Ureter (tissue), 1 donor: ENCODE results near the gene ABL2. TPM values are rescaled to one million over a fixed set of nuclear protein-coding genes. Genes with fewer than 3 reads are reported as not detected.
"Not testable (repeated sequence)": the region's sequence is repeated elsewhere in the genome, so short reads cannot be mapped to it uniquely, and the experiment has no call there.

ENCODE experiments used
- DNase-seq: peaks from one replicate; pipeline ENCODE4 v3.0.0-alpha.2; 2020; ENCODE audit warnings: low spot score
- total RNA-seq: library from RNA; stranded (reverse); gene quantifications from one replicate; pipeline ENCODE4 v1.2.4, GENCODE V29; 2023
- donor health status: DM: yes; HTN: yes; CAD: no.

The ABL2 gene
- total RNA-seq, result 35.0 TPM

DNA sequence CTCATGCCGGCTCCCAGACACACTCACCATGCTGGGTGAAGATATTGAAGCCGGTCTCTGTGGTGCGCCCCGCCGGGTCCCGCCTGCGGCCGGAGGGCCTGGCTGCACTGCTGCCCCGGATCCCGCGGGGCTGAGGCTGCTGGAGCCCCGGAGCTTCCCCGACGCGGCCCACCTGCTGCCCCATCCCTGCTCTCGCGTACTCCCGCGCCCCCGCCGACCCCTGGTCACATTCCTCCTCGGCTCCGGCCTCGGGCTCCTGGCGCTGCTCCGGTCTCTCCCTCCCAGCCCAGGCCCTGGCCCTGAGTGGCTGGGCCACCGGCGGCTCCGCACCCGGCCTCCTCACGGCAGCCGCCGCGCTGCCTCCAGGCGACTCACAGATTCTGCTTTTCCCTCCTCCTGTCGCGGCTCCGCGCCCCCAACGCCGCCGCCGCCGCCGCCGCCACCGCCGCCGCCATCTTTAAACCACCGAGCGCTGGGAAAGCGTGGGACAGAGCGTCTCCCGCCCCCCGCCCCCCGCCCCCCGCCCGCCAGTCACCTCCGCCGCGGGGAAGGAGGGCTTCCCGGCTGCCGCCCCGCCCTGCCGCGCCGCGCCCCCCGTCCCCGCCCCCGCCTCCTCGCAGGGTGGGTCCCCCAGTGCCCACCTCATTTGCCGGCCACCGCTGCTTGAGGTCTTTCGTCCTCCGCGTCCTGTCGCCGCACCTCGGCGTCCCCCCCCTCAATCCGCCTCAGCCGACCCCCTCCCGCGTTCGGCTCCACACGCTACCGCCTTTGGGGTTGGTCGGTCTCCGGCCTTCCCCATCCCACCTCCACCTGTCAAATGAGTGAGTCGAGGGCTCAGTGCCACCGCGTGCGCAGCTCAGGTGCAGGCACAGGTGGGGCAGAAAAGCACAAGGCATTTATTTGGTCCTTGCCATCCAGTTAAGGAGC lies at the start of gene ABL2:
Gene ABL2, minus strand, starts transcription at position 464 of the 927 bp plus-strand sequence. Its CDS starts 280 bp downstream, at position 184.
- DNase-seq, result peak; percentile 47

DNA sequence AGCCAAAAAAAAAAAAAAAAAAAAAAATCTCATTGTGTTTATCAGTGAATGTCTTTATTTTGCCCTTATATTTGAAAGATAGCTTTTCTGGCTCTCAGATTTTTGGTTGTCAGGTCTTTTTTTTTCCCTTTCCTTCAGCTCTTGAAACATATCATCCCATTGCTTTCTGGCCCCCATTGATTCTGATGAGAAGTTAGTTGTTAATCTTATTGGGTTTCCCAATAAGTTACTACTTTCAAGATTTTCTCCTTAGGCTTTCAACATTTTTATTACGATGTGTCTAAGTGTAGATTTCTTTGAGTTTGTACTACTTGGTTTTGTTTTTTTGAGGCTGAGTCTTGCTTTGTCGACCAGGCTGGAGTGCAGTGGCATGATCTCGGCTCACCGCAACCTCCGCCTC lies 49.4 kb upstream of the ABL2 start:
- DNase-seq, result no peak

DNA sequence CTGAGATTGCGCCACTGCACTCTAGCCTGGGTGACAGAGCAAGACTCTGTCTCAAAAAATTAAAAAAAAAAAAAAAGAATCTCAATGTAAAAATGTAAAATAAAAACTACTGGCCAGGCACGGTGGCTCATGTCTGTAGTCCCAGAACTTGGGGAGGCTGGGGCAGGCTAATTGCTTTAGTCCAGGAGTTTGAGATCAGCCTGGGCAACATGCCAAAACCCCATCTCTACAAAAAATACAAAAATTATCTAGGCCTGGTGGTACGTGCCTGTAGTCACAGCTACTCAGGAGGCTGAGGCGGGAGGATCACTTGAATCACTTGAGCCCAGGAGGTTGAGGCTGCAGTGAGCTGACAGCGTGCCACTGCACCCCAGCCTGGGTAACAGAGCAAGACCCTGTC lies 44.9 kb upstream of the ABL2 start:
- DNase-seq, result not testable (repeated sequence)

DNA sequence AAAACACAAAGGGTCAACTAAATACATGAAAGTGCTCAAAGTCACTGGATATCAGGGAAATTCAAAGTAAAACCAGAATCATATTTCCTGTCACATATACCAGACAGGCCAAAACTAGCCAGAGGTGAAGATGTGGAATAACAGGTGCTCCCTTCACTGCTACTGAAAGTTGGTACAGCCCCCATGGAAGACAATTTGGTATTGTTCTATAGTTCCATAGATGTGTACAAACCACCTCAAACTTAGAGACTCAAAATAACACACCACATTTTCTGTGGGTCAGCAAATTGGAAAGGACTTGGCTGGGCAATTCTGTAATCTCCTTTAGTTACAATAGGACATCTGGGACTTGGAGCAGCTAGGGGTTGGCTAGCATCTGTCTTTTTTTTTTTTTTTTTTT lies 39.6 kb upstream of the ABL2 start:
- DNase-seq, result no peak

DNA sequence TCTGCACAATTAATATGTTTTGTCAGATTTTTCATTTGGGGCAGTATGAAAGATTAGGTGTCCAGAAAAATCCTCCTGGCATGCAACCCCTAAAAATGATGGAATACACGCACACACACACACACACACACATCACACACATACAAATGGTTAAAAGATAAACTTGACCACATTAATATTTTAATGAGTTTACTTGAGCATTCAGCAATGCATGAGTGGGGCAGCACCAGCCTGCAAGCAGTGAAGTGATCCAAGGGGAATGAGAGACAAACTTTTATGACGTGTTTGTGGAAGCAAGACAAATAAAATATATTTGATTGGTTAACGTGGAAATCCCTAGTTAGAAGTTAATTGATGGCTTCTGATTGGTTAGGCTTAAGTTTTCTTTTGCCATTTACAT lies 35.0 kb upstream of the ABL2 start:
- no peak for DNase-seq

DNA sequence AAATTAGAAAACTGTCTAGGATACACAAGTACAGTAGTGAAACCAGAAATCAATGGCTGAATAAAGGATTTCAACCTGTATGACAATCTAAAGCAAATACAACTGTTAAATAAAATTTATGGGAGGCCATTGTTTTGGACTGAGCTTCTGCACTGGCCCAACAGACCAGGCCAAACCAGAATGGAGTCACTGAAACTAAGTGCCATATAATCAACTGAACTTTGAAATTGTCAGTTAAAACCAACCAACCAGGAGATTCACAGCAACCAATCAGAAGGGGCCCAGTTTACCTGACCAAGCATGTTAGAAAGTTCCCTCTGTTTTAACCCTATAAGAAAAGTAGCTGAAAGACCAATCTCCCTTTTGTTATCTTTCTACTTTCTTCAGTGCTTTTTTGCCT lies 33.6 kb upstream of the ABL2 start:
- no peak for DNase-seq

DNA sequence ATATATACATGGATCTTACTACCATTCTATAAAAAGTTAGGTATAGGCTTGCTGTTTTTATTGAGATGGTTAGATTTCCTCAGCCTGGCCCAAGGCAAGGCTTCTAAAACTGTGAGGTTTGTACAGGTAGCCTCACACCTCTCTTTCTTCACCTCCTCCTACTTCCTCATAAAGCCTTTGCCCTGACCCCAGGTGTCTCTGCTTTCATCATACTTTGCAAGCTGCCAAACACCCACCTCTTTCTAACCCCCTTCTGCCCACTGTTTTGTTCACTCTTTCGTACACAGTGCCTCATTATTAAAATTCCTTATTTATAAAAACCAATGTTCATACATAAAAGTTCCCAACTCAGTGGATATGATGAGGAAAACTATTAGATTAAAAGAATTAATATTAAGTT lies 32.7 kb upstream of the ABL2 start:
- DNase-seq, result no peak

DNA sequence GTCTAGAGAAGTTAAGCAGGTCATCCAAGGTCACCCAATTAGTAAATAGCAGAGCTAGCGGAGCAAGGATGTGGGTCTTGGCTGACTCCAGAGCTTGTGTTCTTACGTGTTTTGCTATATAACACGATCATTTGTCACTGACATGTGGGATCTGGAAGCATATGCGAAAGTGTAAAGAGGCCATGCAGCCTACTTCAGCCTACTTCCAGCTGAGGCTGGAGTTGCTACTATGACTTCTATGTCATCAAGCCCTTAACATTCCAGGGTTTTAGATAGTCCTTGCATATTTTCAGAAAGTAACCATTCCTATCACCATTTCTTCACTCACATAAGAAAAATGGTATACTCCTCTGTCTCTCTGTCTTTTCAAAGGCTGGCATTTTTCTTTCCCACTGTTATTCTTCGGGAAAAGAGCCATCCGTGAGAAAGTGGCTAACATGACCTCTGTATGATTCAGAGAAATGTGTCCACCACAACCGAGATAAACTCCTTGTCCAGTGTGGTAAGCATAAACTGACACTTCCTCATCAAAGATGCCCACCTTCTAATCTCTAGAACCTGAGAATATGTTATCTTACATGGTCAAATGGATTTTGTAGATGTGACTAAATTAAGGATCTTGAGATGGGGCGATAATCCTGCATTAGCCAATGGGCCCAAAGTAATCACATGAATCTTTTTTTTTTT lies 24.0 kb upstream of the ABL2 start:
- no peak for DNase-seq

DNA sequence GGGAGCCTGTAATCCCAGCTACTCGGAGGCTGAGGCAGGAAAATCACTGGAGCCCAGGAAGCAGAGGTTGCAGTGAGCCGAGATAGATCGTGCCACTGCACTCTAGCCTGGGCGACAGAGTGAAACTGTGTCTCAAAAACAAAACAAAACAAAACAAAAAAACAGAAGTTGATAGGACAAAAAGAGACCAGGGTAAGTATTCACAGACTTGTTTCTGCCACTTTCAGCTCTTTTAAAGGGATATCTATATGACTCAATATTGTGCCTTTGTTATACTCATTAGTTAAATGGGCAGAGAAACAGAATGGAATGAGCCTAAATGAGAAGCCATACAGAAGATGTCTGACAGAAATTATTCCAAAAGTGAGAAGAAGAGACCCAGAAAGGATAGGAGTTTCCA lies 23.1 kb upstream of the ABL2 start:
- DNase-seq, result no peak

DNA sequence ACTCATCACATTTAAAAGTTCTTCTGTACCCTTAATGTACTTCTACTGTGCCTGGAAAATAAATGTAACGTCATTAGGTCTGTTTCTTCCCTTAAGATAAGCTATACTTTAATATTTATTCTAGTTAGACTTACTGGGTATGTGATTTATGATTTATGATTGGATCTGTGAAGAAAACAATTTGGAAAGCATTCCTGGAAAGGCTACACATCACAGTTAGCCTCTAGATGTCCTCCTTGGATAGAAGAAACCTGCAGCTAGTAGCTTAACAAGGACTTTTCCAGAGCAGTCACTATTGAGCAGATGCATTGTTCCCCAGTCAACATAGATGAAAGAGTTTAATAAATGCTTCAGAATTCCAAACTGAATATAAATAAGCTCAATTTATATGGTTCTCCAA lies 22.2 kb upstream of the ABL2 start:
- no peak for DNase-seq

DNA sequence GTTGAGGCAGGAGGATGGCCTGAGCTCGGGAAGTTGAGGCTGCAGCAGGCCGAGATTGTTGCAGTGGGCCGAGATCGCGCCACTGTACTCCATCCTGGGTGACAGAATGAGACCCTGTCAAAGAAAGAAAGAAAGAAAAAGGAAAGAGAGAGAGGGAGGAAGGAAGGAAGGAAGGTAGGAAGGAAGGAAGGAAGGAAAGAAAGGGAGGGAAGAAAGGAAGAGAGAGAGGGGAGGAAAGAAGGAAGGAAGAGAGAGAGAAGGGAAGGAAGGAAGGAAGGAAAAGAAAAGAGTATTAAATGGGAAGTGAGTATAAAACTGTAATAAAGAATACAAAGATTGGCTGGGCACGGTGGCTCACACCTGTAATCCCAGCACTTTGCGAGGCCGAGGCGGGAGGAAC lies 18.4 kb upstream of the ABL2 start:
- no peak for DNase-seq

DNA sequence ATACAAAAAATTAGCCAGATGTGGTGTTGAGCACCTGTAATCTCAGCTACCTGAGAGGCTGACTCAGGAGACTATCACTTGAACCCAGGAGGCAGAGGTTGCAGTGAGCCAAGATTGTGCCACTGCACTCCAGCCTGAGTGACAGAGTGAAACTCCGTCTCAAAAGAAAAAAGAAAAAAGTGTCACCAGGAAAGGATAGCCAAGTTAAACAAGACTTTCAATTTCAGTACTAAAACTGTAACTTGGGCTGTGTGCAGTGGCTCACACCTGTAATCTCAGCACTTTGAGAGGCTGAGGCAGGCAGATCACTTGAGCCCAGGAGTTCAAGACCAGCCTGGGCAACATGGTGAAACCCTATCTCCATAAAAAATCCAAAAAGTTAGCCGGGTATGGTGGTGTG lies 15.9 kb upstream of the ABL2 start:
- DNase-seq, result not testable (repeated sequence)

DNA sequence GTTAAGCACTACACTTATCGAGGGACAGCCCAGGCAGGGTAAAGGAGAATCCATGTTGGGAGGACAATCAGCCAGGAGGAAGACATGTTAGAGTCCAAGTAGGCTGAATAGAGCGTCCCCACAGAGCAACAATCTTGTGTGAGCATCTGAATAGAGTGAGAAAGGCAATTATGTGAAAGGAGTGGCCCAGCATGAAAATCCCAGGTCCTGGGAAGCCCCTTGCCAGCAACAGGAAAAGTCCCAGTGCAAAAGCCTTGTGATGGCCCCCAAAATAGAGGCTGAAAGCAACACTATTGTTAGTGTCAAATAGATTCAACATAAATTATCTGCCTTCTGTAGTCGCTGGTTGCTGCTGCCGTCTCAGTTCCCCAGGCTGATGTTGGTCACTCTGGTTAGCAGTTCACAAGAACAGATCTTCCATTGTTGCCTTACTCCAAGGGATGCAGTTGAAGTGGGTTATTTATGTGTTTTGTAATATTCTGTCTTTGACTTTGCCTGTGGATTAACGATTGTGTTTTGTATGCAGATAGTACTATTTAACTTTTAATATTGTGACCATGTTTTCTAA lies 12.1 kb upstream of the ABL2 start:
- DNase-seq, result no peak

DNA sequence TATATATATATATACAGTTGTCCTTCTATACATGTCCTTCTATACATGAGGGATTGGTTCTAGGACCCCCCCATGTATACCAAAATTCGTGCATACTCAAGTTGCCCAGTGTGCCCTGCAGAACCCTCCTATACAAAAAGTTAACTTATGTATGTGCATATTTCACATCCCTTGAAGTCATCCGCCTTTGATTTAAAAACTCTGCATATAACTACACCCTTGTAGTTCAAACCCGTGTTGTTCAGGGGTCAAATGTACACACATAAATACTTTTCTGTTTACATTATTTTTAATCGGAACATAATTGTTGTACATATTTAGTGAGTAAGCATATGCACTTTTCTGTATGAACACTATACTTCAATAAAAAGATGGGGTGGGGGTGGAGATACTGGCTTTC lies 7.7 kb upstream of the ABL2 start:
- DNase-seq, result no peak

DNA sequence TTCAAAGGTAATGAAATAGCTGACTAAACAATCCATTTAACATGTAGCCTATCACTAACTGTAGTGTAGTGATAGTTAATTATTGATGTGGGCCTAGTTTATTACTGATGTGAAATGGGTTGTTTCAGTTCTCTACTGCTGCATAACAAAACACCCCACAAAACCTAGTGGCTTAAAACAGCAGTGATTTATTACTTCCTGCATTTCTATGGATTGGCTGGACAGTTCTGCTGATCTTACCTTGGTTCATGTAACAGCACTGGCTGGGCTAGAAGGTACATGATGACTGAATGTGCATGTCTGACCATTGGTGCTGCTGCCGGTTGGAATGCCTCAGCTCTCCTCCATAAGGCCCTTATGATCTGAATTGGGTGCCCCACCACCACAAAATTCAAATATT lies 5.4 kb upstream of the ABL2 start:
- no peak for DNase-seq

DNA sequence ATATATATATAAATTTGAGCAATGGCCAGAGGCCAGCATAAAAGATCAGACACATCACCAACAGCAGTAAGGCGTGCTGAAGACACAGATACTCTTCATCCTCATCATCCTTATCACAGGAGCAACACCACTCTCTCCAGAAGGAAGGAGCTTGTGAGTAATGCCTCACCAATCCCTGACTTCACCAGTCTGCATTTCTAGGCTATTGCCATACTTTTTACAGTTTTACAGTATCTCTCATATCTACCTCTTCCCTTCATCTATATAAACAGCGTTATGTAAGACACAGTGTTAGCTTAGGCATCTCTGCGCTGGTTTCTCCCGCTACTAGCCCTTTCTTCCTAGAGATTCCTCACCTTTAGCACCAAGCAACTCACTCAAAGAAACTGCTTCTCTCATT lies 2.4 kb upstream of the ABL2 start:
- DNase-seq, result no peak

DNA sequence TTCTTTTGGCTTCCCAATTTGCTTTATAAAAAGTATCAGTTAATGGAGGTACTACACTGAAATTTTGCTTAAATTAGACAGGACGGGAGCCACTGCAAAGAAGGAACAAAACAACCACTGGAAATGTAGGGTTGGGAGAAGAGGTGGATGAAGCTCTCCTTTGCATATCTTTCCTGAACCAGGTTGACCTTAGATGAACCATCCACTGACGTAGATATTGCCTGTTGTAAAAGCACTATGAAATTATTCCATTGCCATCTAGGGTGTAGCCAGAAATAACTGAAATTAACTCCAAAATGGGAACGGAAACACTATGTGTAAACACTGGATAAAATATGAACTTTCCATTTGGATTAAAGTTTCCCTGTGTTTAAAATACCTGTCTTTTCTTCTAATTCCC lies 1.2 kb upstream of the ABL2 start:
- DNase-seq, result no peak

DNA sequence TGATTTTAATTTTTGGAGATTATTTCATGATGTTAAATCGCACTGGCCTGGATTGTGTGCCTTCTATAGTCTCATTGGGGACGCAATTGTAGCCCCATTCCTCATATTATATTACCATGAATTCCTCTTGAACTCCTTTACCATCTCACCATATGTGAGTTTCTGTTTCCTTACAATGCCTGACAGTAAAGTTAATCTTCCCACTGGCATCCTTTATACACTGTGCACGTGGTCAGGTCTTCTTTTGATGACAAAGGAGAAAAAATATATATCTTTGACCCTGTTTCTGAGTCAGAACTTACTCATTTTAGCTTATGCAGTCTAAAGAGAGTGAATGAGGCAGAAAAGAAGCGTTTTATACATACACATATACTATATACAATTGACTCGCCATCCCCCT lies 774 bp upstream of the ABL2 start:
- no peak for DNase-seq

DNA sequence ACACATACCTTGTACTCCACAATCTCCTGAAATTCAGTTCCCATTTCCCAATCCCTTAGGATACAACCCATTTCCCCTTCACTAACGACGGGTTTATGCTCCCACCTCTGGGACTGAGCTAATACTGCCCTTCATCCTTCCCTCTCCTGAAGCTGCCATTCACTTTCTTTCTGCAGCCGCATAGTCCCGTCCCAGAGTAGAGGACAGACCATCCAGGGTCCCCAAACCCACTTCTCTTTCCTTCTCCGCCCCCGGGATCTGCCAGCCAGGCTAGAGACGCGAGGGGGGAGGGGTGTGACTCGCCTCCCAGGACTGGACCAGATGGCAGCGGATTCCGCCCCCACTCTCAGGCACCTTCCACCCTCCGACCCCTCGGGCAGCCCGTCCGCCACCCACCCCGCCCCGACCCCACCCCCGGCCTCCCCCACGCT lies 679 bp downstream of the ABL2 start:
- peak; percentile 44 for DNase-seq

DNA sequence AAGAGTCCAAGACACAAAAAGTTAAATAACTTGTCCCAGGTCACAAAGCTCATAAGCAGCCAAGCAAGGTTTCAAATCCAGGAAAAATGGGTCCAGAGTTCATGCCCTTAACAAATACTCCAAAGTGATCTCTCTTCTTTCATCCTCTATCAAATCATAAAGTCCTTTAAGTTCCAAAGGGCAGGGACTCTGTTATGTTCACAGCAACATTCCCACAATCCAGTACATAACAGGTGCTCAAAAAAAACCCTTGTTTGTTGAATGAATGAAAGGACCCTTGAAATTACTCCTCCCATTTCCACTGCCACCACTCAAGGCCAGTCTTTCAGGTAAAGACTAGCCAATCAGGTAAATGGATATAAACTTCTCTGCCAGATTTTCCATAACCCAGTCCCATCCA lies 2.7 kb downstream of the ABL2 start:
- no peak for DNase-seq

DNA sequence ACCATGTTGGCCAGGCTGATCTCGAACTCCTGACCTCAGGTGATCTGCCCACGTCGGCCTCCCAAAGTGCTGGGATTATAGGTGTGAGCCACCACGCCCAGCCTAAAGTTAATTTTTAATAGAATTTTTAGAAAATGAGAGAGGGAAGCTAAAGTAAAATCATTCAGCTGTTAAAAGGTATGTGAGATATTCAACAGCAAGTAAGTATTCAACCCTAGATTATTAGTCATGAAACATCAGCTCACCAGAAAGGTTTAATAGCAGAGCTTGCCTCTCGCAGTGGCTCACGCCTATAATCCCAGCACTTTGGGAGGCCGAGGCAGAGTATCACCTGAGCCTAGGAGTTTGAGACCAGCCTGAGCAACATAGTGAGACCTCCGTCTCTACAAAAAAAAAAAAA lies 5.0 kb downstream of the ABL2 start:
- not testable (repeated sequence) for DNase-seq

DNA sequence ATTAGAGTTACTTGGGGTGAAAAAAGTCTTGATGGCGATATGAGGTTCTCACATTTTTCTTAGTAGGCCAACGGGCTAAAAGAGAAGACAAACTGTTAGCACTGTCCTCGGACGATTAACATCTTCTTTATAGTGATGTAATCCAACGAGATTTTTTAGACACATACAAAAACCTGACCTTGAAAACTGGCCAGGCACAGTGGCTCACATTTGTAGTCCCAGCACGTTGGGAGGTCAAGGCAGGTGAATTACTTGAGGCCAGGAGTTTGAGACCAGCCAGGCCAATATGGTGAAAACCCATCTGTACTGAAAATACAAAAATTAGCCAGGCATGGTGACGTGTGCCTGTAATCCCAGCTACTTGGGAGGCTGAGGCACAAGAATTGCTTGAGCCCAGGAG lies 8.4 kb downstream of the ABL2 start:
- not testable (repeated sequence) for DNase-seq

DNA sequence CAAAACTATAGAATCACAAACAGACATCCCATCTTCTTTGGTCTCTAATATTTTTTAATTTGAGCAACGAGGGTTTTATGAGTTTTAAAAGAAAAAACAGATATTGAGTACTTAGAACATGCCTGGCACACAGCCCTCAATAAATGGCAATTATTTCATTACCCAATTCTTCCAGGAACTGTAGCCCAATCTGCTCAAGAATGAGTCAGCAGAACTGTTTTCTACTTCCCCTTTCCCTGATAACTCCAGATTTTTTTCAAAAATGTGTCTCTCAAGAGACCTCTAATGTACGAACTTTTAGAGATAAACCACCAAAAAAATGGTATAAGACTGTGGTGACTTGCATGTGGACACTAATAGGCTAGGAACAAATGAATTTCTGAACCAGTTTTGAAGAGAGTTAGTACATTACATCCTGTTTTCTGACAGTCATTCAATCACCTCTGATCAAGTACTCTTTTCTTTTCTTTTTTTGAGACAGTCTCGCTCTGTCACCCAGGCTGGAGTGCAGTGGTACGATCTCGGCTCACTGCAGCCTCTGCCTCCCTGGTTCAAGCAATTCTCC lies 11.5 kb downstream of the ABL2 start:
- DNase-seq, result no peak
